HepG2 (cell line): ENCODE results near the gene TNXB. TPM values are rescaled to one million over a fixed set of nuclear protein-coding genes. Genes with fewer than 3 reads are reported as not detected.
"Not testable (repeated sequence)": the region's sequence is repeated elsewhere in the genome, so short reads cannot be mapped to it uniquely, and the experiment has no call there.

Source experiments
- ATAC-seq: fragments of 200-7000 bp; cut with Tn5 transposase; 3 replicates; pipeline ENCODE4 v1.9.1; 2020; ENCODE audit warnings: mild to moderate bottlenecking, moderate library complexity
- BruUV-seq: library from RNA; stranded (reverse); fragments of 400-500 nt; replicated peaks from 2 replicates; lab custom pipeline; 2021; lab: Mats Ljungman, UMichigan
- CTCF ChIA-PET: fragments of 300-600 bp; formaldehyde crosslinking; extraction: SDS; loops from one replicate; lab custom pipeline; 2021; ENCODE audit warnings: low total read pairs, inconsistent platforms, low intra/inter-chr PET ratio; lab: Yijun Ruan, JAX
- POLR2A ChIA-PET: fragments of 350-600 bp; sonication (Branson Sonifier 250); formaldehyde crosslinking; loops from one replicate; lab custom pipeline; 2020; ENCODE audit warnings: antibody characterized with exemption, inconsistent platforms; lab: Yijun Ruan, JAX
- DNase-seq: peaks from one replicate; pipeline ENCODE4 v3.0.0-alpha.2; 2015; ENCODE audit warnings: low spot score
- FAIRE-seq: peaks from 3 replicates; lab custom pipeline; 2011; peaks lifted over from hg19 to GRCh38; lab: Jason Lieb, UNC
- H2AFZ ChIP-seq: one replicate; pipeline ENCODE4 v1.6.1; 2011; ENCODE audit warnings: low read length, inconsistent platforms
- H3K27ac ChIP-seq: fragments of 300-600 bp; 3 replicates; pipeline ENCODE4 v1.8.0; 2011; ENCODE audit warnings: mixed run types, mild to moderate bottlenecking, mixed read lengths, low read length, inconsistent platforms; ENCODE audit not compliant: insufficient read depth; ENCODE audit errors: extremely low read length
- H3K27me3 ChIP-seq, 2 experiments: fragments of 200-600 bp in 1 of 2; 2 replicates in 1 of 2; 3 replicates in 1 of 2; pipeline versions ENCODE4 v1.6.0 to v1.8.0; 2011; ENCODE audit warnings: low read length in 2 of 2, mild to moderate bottlenecking in 2 of 2, moderate library complexity in 2 of 2, inconsistent platforms in 1 of 2; ENCODE audit not compliant: insufficient read depth in 2 of 2, control insufficient read depth in 1 of 2
- H3K36me3 ChIP-seq, 2 experiments: fragments of 200-600 bp in 1 of 2; replicated peaks in 1 of 2; 2 replicates in 1 of 2; 3 replicates in 1 of 2; pipeline versions ENCODE4 v1.5.1 to v1.8.0; 2011; ENCODE audit warnings: low read length in 2 of 2, inconsistent platforms in 1 of 2; ENCODE audit not compliant: insufficient read depth in 2 of 2, control insufficient read depth in 1 of 2
- H3K4me1 ChIP-seq: 2 replicates; pipeline ENCODE4 v1.5.1; 2012; ENCODE audit warnings: low read length, inconsistent platforms; ENCODE audit not compliant: insufficient read depth
- H3K4me2 ChIP-seq: 2 replicates; pipeline ENCODE4 v1.6.0; 2011; ENCODE audit warnings: low read depth, low read length, inconsistent platforms
- H3K4me3 ChIP-seq, 3 experiments: fragments of 200-600 bp in 1 of 3; sonication (generic), shearing (Covaris generic) in 1 of 3; replicated peaks in 1 of 3; 2 replicates each; pipeline ENCODE4 v1.5.1; 2011 to 2016; ENCODE audit warnings: low read length in 3 of 3, inconsistent platforms in 2 of 3, low read depth in 2 of 3, mild to moderate bottlenecking in 2 of 3, control low read depth in 1 of 3, mixed read lengths in 1 of 3; ENCODE audit not compliant: insufficient read depth in 1 of 3
- H3K79me2 ChIP-seq: one replicate; pipeline ENCODE4 v1.6.1; 2011; ENCODE audit warnings: low read length, inconsistent platforms; ENCODE audit not compliant: insufficient read depth
- H3K9ac ChIP-seq: 2 replicates; pipeline ENCODE4 v1.6.0; 2011; ENCODE audit warnings: mild to moderate bottlenecking, low read depth, low read length, inconsistent platforms; ENCODE audit not compliant: insufficient read depth
- H3K9me3 ChIP-seq: 2 replicates; pipeline ENCODE4 v1.5.1; 2012; ENCODE audit warnings: mild to moderate bottlenecking, low read length
- H4K20me1 ChIP-seq: 2 replicates; pipeline ENCODE4 v1.6.0; 2011; ENCODE audit warnings: inconsistent platforms, mild to moderate bottlenecking, low read length, moderate library complexity; ENCODE audit not compliant: insufficient read depth
- HOXA9 ChIP-seq: sonication (generic); formaldehyde crosslinking; IDR thresholded peaks from 2 replicates; pipeline ENCODE4 v1.8.1; 2022; ENCODE audit warnings: missing genetic modification reagents, mild to moderate bottlenecking, moderate library complexity, borderline replicate concordance
- KDM5A ChIP-seq: fragments of 200-600 bp; sonication (generic); IDR thresholded peaks from 2 replicates; pipeline ENCODE4 v1.7.0; 2018; ENCODE audit warnings: antibody characterized with exemption, mild to moderate bottlenecking, low read length, borderline replicate concordance
- NCOA2 ChIP-seq: sonication (generic); formaldehyde crosslinking; IDR thresholded peaks from 2 replicates; pipeline ENCODE4 v1.8.0; 2022; ENCODE audit warnings: inconsistent platforms
- NR3C1 ChIP-seq: sonication (generic); formaldehyde crosslinking; IDR thresholded peaks from 2 replicates; pipeline ENCODE4 v1.4.0; 2020; ENCODE audit warnings: missing genetic modification reagents
- TBP ChIP-seq: sonication (generic); formaldehyde crosslinking; IDR thresholded peaks from 2 replicates; pipeline ENCODE4 v1.5.0; 2020; ENCODE audit warnings: missing genetic modification reagents
- ZFYVE20 ChIP-seq: sonication (generic); formaldehyde crosslinking; IDR thresholded peaks from 2 replicates; pipeline ENCODE4 v1.8.0; 2023; ENCODE audit warnings: low read depth, mild to moderate bottlenecking, moderate library complexity, missing genetic modification reagents, borderline replicate concordance
- ZNF256 ChIP-seq: sonication (generic); formaldehyde crosslinking; conservative IDR thresholded peaks from 2 replicates; pipeline ENCODE4 v1.4.0; 2020; ENCODE audit warnings: missing genetic modification reagents
- WGBS: methylation state at CpG from one replicate; pipeline ENCODE4 v1.1.6; 2017; ENCODE audit warnings: low lambda C conversion rate; 5-methylcytosine and 5-hydroxymethylcytosine counted together
- in situ Hi-C: cut with HindIII; loops from 2 replicates; pipeline ENCODE4 v1.10.0; 2017; ENCODE audit warnings: low pct_unique_long_range_greater_than_20kb; ENCODE audit not compliant: extremely low pct_ligation_motif_present
- intact Hi-C: fragments of 100-400 bp; cut with micrococcal nuclease; formaldehyde crosslinking; loops from one replicate; pipeline ENCODE4 v1.10.0; 2022; ENCODE audit not compliant: unreplicated experiment
- polyA plus RNA-seq, 8 experiments: library from polyadenylated mRNA; depleted of rRNA in 3 of 8; stranded (reverse) in 7 of 8; unstranded in 1 of 8; fragments of >200 nt; fragmentation: Illumina TruSeq in 4 of 8; extraction: Trizol in 4 of 8; gene quantifications; 2 replicates each; pipeline versions ENCODE4 v1.2.1 to v1.2.3, GENCODE V29; 2011 to 2016; ENCODE audit warnings: low read depth in 4 of 8, missing spikeins in 1 of 8, mixed read lengths in 1 of 8; ENCODE audit not compliant: insufficient read depth in 1 of 8
- total RNA-seq, 5 experiments: library from RNA; depleted of rRNA; stranded (reverse); fragments of >200 nt; fragmentation: Illumina TruSeq; extraction: Trizol; gene quantifications; 2 replicates each; pipeline ENCODE4 v1.2.3, GENCODE V29; 2016; ENCODE audit warnings: low read depth in 1 of 5
- TF ChIP-seq, protein P1 (sequence below): sonication (generic); formaldehyde crosslinking; IDR thresholded peaks from 2 replicates; pipeline ENCODE4 v1.4.0; 2020; ENCODE audit warnings: missing genetic modification reagents, mild to moderate bottlenecking, borderline replicate concordance
- TF ChIP-seq, protein P2 (sequence below): sonication (generic); formaldehyde crosslinking; IDR thresholded peaks from 2 replicates; pipeline ENCODE4 v1.5.1; 2020; ENCODE audit warnings: mild to moderate bottlenecking, moderate library complexity, missing genetic modification reagents

TNXB gene
- total and polyA plus RNA-seq, 2 of the 13 experiments (the other 11 are each of a cell fraction or from before 2014, with no cell fraction given), result 1.6 to 2.7 TPM

- no peak overlapping the region for H3K4me2 ChIP-seq
- DNase-seq, result no peak
- FAIRE-seq, result no peak
- ATAC-seq, result no peak
- no TSS peak for BruUV-seq
- no peaks in the 10 kb centered on the region for H4K20me1 ChIP-seq
- H3K9ac ChIP-seq, result no peak overlapping the region
- no peaks in the 10 kb centered on the region for H3K36me3 ChIP-seq
- in situ Hi-C loops (no loop called here), intact Hi-C loops (no loop called here)
- no peak overlapping the region for H3K27ac ChIP-seq
- H3K4me1 ChIP-seq, result peaks cover 6% of the 10 kb centered on the region; the same call in 1 of the 2 replicates
- H3K79me2 ChIP-seq, result no peaks in the 10 kb centered on the region
- WGBS, result 89% methylated on average over 3 of the region's 3 CpGs
- no peak overlapping the region for H3K4me3 ChIP-seq
- no peak overlapping the region for H2AFZ ChIP-seq
- no peaks in the 10 kb centered on the region for H3K9me3 ChIP-seq
- ChIA-PET POLR2A (no interaction called here), CTCF (no interaction called here)
- no peak for TF ChIP-seq TBP (CRISPR knock-in tag)
- no peak for TF ChIP-seq KDM5A
- TF ChIP-seq NR3C1 (CRISPR knock-in tag), result no peak
- TF ChIP-seq, protein P1, sequence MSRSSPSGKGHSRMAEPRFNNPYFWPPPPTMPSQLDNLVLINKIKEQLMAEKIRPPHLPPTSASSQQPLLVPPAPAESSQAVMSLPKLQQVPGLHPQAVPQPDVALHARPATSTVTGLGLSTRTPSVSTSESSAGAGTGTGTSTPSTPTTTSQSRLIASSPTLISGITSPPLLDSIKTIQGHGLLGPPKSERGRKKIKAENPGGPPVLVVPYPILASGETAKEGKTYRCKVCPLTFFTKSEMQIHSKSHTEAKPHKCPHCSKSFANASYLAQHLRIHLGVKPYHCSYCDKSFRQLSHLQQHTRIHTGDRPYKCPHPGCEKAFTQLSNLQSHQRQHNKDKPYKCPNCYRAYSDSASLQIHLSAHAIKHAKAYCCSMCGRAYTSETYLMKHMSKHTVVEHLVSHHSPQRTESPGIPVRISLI (CRISPR knock-in tag), result no peak
- TF ChIP-seq ZNF256 (CRISPR knock-in tag), result no peak
- TF ChIP-seq NCOA2 (CRISPR knock-in tag), result no peak
- TF ChIP-seq ZFYVE20 (CRISPR knock-in tag), result no peak
- TF ChIP-seq, protein P2, sequence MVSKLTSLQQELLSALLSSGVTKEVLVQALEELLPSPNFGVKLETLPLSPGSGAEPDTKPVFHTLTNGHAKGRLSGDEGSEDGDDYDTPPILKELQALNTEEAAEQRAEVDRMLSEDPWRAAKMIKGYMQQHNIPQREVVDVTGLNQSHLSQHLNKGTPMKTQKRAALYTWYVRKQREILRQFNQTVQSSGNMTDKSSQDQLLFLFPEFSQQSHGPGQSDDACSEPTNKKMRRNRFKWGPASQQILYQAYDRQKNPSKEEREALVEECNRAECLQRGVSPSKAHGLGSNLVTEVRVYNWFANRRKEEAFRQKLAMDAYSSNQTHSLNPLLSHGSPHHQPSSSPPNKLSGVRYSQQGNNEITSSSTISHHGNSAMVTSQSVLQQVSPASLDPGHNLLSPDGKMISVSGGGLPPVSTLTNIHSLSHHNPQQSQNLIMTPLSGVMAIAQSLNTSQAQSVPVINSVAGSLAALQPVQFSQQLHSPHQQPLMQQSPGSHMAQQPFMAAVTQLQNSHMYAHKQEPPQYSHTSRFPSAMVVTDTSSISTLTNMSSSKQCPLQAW, result no peak
- TF ChIP-seq HOXA9, result no peak
- peaks cover 7 to 28% of the 10 kb centered on the region in 2 experiments for H3K27me3 ChIP-seq
Measured at GRCh38 chr6:32102255-32102654, 6.9 kb downstream of the TNXB start.

DNA sequence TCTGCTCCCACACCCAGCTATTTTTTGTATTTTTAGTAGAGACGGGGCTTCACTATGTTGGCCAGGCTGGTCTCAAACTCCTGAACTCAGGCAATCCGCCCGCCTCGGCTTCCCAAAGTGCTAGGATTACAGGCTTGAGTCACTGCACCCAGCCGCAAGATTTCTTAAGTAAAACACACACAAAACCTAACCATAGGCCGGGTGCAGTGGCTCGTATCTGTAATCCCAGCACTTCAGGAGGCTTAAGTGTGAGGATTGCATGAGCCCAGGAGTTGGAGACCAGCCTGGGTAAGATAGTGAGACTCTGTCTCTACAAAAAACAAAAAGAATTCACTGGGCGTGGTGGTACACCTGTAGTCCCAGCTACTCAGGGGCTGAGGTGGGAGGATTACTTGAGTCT is 8.9 kb downstream of the TNXB start:
- H2AFZ ChIP-seq, POLR2A ChIA-PET, DNase-seq, H3K9me3 ChIP-seq, H4K20me1 ChIP-seq, H3K27ac ChIP-seq, H3K36me3 ChIP-seq, CTCF ChIA-PET, H3K4me3 ChIP-seq, in situ Hi-C loops, ATAC-seq, H3K79me2 ChIP-seq, BruUV-seq, intact Hi-C loops, FAIRE-seq, H3K9ac ChIP-seq, H3K4me2 ChIP-seq: not testable (repeated sequence)
- peaks cover 18% of the 10 kb centered on the region for H3K4me1 ChIP-seq
- WGBS, result 32% methylated on average over 8 of the region's 8 CpGs
- H3K27me3 ChIP-seq, result peaks cover 19 to 42% of the 10 kb centered on the region in 2 experiments
